PFSK-1 (cell line): Measurements from ENCODE around the gene HIGD1A.

Source experiments
- POLR2AphosphoS5 ChIP-seq: IDR thresholded peaks from 2 replicates; pipeline ENCODE4 v1.6.1; 2012; ENCODE audit warnings: low read depth, mild to moderate bottlenecking, control low read depth, low read length, moderate library complexity
- REST ChIP-seq, 2 experiments: IDR thresholded peaks; 2 replicates each; pipeline versions ENCODE4 v1.6.1 to v1.8.0; 2011 to 2012; ENCODE audit warnings: low read depth in 2 of 2, low read length in 2 of 2, control low read depth in 1 of 2, inconsistent platforms in 1 of 2, mild to moderate bottlenecking in 1 of 2, moderate library complexity in 1 of 2; ENCODE audit not compliant: insufficient read depth in 1 of 2
- SIN3A ChIP-seq: IDR thresholded peaks from 2 replicates; pipeline ENCODE4 v1.6.1; 2012; ENCODE audit warnings: mild to moderate bottlenecking, low read length, moderate library complexity, borderline replicate concordance; ENCODE audit not compliant: insufficient read depth
- TAF1 ChIP-seq: IDR thresholded peaks from 2 replicates; pipeline ENCODE4 v1.6.1; 2012; ENCODE audit warnings: low read length, control low read depth, borderline replicate concordance; ENCODE audit not compliant: insufficient read depth

GRCh38 chr3:42756681-42757213 is 47.5 kb downstream of the HIGD1A start:
- TF ChIP-seq TAF1 (no peak), REST (IDR thresholded peaks at IDR 0.05; ENCODE audit: insufficient read depth in 1 of 2, low read depth in 2 of 2, low read length in 2 of 2) (no peak), POLR2AphosphoS5 (no peak), SIN3A (no peak)
